Endothelial cell of umbilical vein (primary cell): ENCODE data around the gene MASP1.

Experiments
- CTCF ChIP-seq, 2 donors: IDR thresholded peaks; 1 replicate in 1 of 2; 2 replicates in 1 of 2; pipeline ENCODE4 v1.5.1; 2011; ENCODE audit warnings: low read length in 2 of 2, mild to moderate bottlenecking in 2 of 2, moderate library complexity in 2 of 2, control low read depth in 1 of 2, inconsistent platforms in 1 of 2, low read depth in 1 of 2; ENCODE audit not compliant: insufficient read depth in 1 of 2; ENCODE audit errors: extremely low read depth in 1 of 2
- FOS ChIP-seq: IDR thresholded peaks from 2 replicates; pipeline ENCODE4 v1.6.1; 2011; ENCODE audit warnings: mild to moderate bottlenecking, low read length, moderate library complexity, borderline replicate concordance; ENCODE audit not compliant: insufficient read depth
- POLR2AphosphoS5 ChIP-seq: IDR thresholded peaks from 2 replicates; pipeline ENCODE4 v1.6.1; 2012; ENCODE audit warnings: low read depth, mild to moderate bottlenecking, control low read depth, low read length, moderate library complexity; ENCODE audit not compliant: insufficient read depth

DNA sequence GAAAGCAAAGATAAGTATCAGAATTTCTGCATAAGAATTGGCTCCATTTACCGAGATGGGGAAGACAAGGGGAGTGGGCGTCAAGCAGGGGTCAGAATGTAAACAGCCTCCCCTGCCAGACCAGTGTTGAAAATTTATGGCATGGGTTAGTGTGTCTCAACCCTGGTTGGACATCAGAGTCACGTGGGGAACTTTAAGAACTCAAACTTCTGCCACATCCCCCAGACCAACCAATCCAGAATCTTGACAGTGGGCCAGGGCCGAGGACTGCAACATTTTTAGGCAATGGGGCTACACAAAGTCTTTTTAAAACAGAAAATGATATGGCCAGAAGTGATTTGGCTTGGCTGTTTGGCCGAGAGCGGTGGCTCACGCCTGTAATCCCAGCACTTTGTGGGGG, 14.3 kb upstream of the MASP1 start:
- no peak for TF ChIP-seq CTCF (IDR thresholded peaks at IDR 0.05; ENCODE audit: extremely low read depth in 1 of 2, insufficient read depth in 1 of 2, low read depth in 1 of 2, low read length in 2 of 2)
- TF ChIP-seq FOS = no peak
- no peak for TF ChIP-seq POLR2AphosphoS5
